HG03558 (cell line): Measurements from ENCODE around the gene PACSIN2.
A peak's percentile ranks its signal among the peaks of the same experiment; 100 is the strongest.

Source experiments
- ATAC-seq: cut with Tn5 transposase; IDR thresholded peaks from one replicate; pipeline ENCODE4 v1.9.1; 2021; ENCODE audit warnings: moderate number of reproducible peaks; ENCODE audit not compliant: unreplicated experiment; ENCODE audit errors: extremely low read depth

PACSIN2 gene

GRCh38 chr22:42873356-42873755 lies 141.6 kb downstream of the PACSIN2 start:
- ATAC-seq = no peak

DNA sequence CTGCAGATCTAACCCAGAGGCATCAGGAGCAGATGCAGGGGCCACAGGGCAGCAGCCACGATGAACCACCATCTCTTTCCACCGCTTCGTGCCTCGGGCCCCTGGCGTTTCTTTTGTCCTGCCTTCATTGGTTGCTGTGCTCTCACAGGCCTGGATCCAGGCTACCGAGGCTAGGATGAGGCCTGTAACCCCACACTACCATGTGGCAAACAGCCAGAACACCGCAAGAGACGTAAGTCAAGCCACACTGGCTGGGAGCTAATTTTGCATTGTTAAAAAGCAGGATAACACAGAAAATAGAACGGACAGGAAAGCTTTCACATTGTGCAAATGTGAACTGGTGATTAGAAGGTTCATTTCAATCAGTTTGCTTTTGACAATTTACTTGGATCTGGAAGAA lies 142.1 kb downstream of the PACSIN2 start:
- ATAC-seq = no peak

- ATAC-seq = no peak
These were observed 143.6 kb downstream of the PACSIN2 start for GRCh38 chr22:42871146-42872050.

DNA sequence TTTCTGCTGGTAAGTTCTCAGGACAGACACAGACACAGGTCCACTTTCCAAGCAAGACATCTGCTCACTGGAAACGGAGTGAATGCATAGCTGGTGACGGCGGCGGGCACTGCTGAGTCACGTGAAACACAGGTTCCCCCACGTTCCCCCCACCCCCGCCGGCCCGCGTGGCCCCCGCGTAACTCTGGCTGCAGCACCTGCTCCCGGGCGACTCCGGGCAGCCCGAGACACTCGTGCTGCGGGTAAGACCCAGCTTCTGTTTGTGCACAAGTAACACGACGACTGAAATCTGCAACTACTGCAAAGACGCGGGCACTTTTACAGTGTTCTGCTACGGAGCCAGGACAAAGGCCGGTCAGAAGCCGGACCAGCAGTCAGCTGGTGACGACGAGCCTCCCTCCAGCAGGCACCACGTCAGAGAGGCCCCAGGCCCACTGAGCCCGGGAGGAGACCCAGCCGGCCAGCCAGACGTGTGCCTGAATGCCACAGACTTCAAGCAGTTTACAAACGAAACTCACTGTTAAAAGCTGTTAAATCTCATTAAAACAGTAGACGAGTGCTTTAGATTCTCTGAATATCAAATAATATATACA lies 145.0 kb downstream of the PACSIN2 start:
- no peak for ATAC-seq

DNA sequence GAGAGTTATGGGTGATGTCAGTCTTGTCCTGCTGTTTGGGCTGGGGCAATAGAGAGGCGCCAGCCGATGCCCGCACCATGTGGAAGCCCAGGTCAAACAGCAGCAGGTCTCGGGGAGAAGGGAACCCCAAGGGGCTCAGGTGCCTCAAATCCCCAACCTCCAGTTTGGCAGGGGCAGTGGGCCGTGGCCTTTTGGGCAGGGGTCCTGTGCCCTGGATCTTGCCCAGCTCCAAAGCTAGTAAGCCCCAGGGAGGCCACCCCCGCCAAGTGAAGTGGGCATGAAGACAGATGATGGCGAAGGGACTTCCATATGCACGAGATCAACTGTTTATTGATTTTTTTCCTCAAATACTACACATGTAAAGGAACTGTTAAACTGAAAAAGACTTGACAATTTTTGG lies 145.5 kb downstream of the PACSIN2 start:
- ATAC-seq = no peak

- ATAC-seq = no peak
These were observed 146.1 kb downstream of the PACSIN2 start for GRCh38 chr22:42868751-42869251.

GRCh38 chr22:42866100-42866499 lies 148.8 kb downstream of the PACSIN2 start:
- ATAC-seq = no peak

DNA sequence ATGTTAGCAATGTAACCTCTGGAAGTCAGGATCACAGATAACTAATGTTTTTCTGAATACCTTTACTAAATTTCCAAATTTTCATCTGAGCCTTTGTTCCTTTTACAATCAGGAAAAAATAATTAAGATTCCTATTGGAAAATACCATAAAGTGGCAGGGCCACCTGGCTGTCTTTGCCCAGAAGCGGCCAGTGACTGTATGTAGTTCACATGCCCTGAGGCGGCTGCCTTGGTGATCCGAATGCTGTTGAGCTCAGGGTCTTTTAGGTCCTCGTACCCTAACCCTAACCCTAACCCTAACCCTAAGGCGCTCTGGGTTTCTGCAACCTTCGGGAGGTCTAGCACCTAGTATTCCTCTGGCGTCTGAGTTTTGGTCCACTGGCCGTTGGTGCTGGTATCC lies 149.4 kb downstream of the PACSIN2 start:
- ATAC-seq = no peak

- ATAC-seq = no peak
These were observed 151.5 kb downstream of the PACSIN2 start for GRCh38 chr22:42863349-42863961.

GRCh38 chr22:42862045-42862734 lies 152.8 kb downstream of the PACSIN2 start:
- ATAC-seq = no peak

DNA sequence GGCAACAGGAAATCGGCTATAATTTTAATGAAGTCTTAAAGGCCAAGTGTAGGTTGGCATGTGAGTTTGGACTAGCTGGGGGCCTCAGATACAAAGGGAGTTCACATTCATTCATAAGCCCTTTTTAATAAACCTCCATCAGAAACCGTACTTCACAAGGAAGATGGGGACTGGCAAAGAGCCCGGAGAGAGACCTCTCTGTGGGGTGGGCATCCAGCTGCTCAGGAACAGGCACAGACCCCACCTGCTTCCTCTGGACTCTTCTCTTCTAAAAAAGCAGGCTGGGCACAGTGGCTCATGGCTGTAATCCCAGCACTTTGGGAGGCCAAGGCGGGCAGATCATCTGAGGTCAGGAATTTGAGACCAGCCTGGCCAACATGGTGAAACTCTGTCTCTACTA lies 154.0 kb downstream of the PACSIN2 start:
- ATAC-seq = no peak

- ATAC-seq = no peak
These were observed 157.0 kb downstream of the PACSIN2 start for GRCh38 chr22:42857845-42858481.

DNA sequence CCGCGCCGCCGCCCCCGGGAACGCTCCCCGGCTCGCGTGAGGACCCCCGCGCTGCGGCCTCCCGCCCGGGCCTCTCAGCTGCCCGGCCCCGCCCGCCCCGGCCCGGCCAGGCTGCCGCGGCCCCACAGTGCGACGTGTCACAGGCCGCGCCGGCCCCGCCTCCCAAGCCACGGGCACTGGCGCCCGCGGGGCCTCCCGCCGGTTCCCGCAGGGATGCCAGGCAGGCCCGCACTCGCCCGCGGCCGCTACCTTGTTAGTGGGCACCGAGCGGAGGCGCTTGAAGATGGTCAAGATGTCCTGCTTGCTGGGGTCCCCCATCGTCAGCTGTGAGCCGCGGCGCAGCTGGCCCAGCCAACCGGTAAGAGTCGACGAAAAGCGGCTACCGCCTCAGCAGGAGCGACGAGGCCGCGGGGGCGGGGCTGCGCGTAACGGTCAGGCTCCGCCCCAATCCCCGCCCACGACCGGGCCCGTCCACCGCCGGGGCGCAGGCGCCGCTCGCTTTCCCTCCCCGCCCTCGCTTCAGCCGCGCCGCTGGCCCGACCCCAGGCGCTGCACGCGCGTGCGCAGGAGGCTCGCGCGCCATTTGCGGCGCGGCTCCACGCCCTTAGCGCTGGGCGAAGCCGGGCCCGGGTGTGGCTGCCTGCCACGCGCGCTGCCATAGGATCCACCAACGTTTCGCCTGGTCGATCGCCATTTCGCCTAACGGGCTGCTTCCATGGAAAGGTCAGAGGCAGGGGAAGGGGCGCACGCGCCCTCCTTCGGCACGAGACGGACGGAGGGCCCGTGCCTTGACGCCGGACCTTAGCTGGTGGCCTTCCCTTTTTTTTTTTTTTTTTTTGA lies 157.9 kb downstream of the PACSIN2 start, which contains the start of gene ARFGAP3:
Gene ARFGAP3, minus strand, starts transcription at position 409 of the 840 bp plus-strand sequence. Its CDS starts 91 bp downstream, at position 318.
- peak; percentile 59 for ATAC-seq

GRCh38 chr22:42856179-42856864 lies 158.6 kb downstream of the PACSIN2 start:
- peak; percentile 13 for ATAC-seq

DNA sequence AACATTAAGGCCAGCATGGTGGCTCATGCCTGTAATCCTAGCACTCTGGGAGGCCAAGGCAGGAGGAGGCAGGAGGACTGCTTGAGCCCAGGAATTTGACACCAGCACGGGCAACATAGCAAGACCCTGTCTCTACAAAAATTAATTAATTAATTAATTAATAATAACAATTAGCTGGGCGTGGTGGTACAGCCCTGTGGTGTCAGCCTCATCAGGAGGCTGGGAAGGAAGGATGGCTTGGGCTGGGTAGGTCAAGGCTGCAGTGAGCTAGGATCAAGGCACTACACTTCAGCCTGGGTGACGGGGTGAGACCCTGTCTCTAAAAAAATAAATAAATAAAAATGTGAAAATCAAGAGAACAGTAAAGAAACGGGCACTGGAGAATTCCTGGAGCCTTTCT lies 159.2 kb downstream of the PACSIN2 start:
- ATAC-seq = no peak

- ATAC-seq = no peak
These were observed 159.7 kb downstream of the PACSIN2 start for GRCh38 chr22:42855211-42855610.

DNA sequence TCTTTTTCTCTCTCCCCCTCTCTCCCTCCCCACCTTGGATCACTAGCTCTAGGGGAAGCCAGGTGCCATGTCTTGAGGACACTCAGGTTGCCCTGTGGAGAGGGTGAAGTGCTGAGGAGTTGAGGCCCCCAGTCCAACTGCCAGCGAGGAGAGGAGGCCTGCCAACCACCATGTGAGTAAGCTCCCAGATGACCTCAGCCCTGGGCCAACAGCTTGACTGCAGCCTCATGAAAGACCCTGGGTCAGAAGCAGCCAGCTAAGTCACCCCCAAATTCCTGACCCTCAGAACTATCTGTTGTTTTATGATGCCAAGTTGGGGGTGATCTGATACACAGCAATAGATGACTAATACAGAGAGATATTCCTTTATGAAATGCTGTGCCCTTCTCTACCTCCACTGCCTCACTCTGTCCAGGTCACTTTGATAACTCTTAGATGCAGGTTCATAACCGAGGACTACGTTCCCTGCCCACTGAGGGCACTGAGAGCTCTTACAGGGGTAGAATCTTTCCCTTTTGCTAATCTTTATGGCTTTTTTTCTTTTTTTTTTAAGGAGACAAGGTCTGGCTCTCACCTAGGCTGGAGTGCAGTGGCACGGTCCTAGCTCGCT lies 165.9 kb downstream of the PACSIN2 start:
- ATAC-seq = no peak

DNA sequence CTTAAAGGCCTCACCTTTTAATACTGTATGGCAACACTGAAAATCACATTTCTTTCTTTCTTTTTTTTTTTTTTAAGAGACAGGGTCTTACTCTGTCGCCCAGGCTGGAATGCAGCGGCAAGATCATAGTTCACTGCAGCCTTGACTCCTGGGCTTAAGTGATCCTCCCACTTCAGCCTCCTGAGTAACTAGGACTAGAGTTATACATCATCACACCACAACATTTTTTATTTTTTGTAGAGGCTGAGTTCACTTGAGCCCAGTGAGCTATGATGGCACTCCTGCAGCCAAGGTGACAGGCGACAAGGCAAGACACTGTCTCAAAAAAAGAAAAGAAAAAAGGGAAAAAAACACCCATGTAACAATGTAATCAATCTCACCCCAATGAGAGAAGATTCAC lies 167.8 kb downstream of the PACSIN2 start:
- no peak for ATAC-seq
